H1 (cell line): ENCODE data around the gene IGF2BP3. TPM values are rescaled to one million over a fixed set of nuclear protein-coding genes. Genes with fewer than 3 reads are reported as not detected.

Experiments
- HDAC2 ChIP-seq, 2 experiments: fragments of 300-600 bp in 1 of 2; sonication (generic) in 1 of 2; IDR thresholded peaks; 2 replicates each; pipeline ENCODE4 v1.6.1; 2011 to 2012; ENCODE audit warnings: low read depth in 2 of 2, low read length in 2 of 2, mild to moderate bottlenecking in 2 of 2, moderate library complexity in 2 of 2, borderline replicate concordance in 1 of 2, inconsistent platforms in 1 of 2
- JUN ChIP-seq: IDR thresholded peaks from 2 replicates; pipeline ENCODE4 v1.6.1; 2011; ENCODE audit warnings: low read depth, mild to moderate bottlenecking, improper control_type of control experiment, low read length
- SP4 ChIP-seq: IDR thresholded peaks from 2 replicates; pipeline ENCODE4 v1.6.1; 2012; ENCODE audit warnings: low read length, inconsistent platforms
- polyA plus RNA-seq, 7 experiments: library from polyadenylated mRNA; depleted of rRNA in 3 of 7; stranded (reverse) in 5 of 7; unstranded in 2 of 7; fragments of >200 nt in 5 of 7; fragments of 200-250 nt in 2 of 7; gene quantifications; 1 replicate in 5 of 7; 2 replicates in 1 of 7; 4 replicates in 1 of 7; pipeline versions ENCODE4 v1.2.1 to v1.2.3, GENCODE V29; 2011 to 2013; ENCODE audit warnings: missing spikeins in 2 of 7, mixed read lengths in 2 of 7
- total RNA-seq: library from RNA; stranded (reverse); fragmentation: NEBNext Ultra II Directional; extraction: Animal tissue kit (Norgen Biotek cat#: 25700); gene quantifications from 2 replicates; pipeline ENCODE4 v1.2.1, GENCODE V29; 2021

IGF2BP3 gene
- total and polyA plus RNA-seq, 2 of the 8 experiments (the other 6 are each of a cell fraction or from before 2014, with no cell fraction given) = 66.3 to 193 TPM

DNA sequence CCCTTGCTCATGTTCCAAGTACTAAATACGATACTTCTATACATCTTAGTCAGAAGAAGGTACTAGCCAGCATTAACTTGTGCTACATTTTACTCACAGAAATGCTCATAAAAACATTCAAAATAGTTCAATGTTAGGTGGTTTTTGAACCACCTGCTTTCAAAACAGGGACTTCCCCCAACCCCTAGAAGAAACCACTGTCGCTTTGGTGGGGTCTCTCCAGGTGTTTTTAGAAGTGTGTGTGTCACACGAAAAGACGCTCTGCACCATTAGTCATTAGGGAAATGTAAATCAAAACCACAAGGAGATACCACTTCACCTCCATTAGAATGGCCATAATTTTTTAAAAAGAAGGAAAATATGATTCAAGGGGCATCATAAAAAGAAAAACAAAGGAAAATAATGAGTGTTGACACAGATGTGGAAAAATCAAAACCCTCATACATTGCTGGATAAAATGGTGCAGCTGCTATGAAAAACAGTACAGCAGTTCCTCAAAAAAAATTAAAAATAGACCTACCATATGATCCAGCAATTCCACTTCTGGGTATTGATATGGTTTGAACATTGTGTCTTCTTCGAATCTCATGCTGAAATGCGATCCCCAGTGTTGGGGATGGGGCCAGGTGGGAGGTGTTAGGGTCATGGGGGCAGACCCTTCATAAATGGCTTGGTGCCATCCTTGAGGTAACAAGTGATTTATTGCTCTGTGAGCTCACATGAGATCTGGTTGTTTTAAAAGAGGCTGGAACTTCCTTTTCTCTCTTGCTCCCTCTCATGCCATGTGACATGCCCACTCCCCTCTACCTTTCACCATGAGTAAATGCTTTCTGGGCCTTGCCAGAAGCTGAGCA, 96.9 kb downstream of the IGF2BP3 start (continued):
- TF ChIP-seq HDAC2 (IDR thresholded peaks at IDR 0.05; ENCODE audit: borderline replicate concordance in 1 of 2, low read depth in 2 of 2, low read length in 2 of 2) = no peak
- no peak for TF ChIP-seq SP4
- TF ChIP-seq JUN = no peak
- TF ChIP-seq, all 59 proteins: peak for 0
